Neuronal stem cell (in vitro differentiated cells): ENCODE results near the gene ARMC5.

Source experiments
- DNase-seq: peaks from one replicate; pipeline ENCODE4 v3.0.0-alpha.2; 2013; ENCODE audit warnings: low spot score
- H2AFZ ChIP-seq: one replicate; pipeline ENCODE4 v1.6.1; 2013; ENCODE audit warnings: mild to moderate bottlenecking, low read length, inconsistent platforms
- H2AK5ac ChIP-seq: 2 replicates; pipeline ENCODE4 v1.6.1; 2013; ENCODE audit warnings: low read depth, mild to moderate bottlenecking, inconsistent platforms, low read length, moderate library complexity, mixed read lengths
- H2BK120ac ChIP-seq: 2 replicates; pipeline ENCODE4 v1.6.1; 2013; ENCODE audit warnings: low read depth, mild to moderate bottlenecking, inconsistent platforms, low read length, moderate library complexity, mixed read lengths
- H2BK12ac ChIP-seq: one replicate; pipeline ENCODE4 v1.6.1; 2013; ENCODE audit warnings: low read length, inconsistent platforms
- H2BK15ac ChIP-seq: 2 replicates; pipeline ENCODE4 v1.6.1; 2013; ENCODE audit warnings: mild to moderate bottlenecking, low read length, inconsistent platforms, mixed read lengths
- H2BK5ac ChIP-seq: one replicate; pipeline ENCODE4 v1.6.1; 2013; ENCODE audit warnings: inconsistent platforms, mild to moderate bottlenecking, low read length, moderate library complexity
- H3K14ac ChIP-seq: one replicate; pipeline ENCODE4 v1.6.1; 2013; ENCODE audit warnings: low read length, inconsistent platforms
- H3K18ac ChIP-seq: 2 replicates; pipeline ENCODE4 v1.6.1; 2013; ENCODE audit warnings: low read length, inconsistent platforms
- H3K23ac ChIP-seq: 2 replicates; pipeline ENCODE4 v1.6.1; 2013; ENCODE audit warnings: low read depth, mild to moderate bottlenecking, mixed read lengths, low read length, inconsistent platforms; ENCODE audit not compliant: poor library complexity
- H3K27ac ChIP-seq: replicated peaks from 3 replicates; pipeline ENCODE4 v1.5.1; 2013; ENCODE audit warnings: low read length, inconsistent platforms
- H3K27me3 ChIP-seq, 3 experiments: 2 replicates each; pipeline ENCODE4 v1.6.1; 2013; ENCODE audit warnings: low read length in 3 of 3, mild to moderate bottlenecking in 2 of 3, inconsistent platforms in 1 of 3, low read depth in 1 of 3, mixed read lengths in 1 of 3, moderate library complexity in 1 of 3; ENCODE audit not compliant: control insufficient read depth in 3 of 3, insufficient read depth in 3 of 3
- H3K36me3 ChIP-seq, 2 donors: replicated peaks in 1 of 2; 2 replicates each; pipeline ENCODE4 v1.6.1; 2013; ENCODE audit warnings: low read length in 2 of 2; ENCODE audit not compliant: control insufficient read depth in 2 of 2, insufficient read depth in 2 of 2
- H3K4ac ChIP-seq: 2 replicates; pipeline ENCODE4 v1.6.1; 2013; ENCODE audit warnings: inconsistent platforms, mild to moderate bottlenecking, low read length, moderate library complexity
- H3K4me1 ChIP-seq, 2 donors: 1 replicate in 1 of 2; 2 replicates in 1 of 2; pipeline ENCODE4 v1.6.1; 2013; ENCODE audit warnings: low read length in 2 of 2, low read depth in 1 of 2; ENCODE audit not compliant: control insufficient read depth in 2 of 2, insufficient read depth in 1 of 2
- H3K4me2 ChIP-seq: one replicate; pipeline ENCODE4 v1.6.1; 2013; ENCODE audit warnings: mild to moderate bottlenecking, low read length, inconsistent platforms; ENCODE audit not compliant: insufficient read depth, poor library complexity, severe bottlenecking
- H3K4me3 ChIP-seq, 2 donors: 2 replicates each; pipeline ENCODE4 v1.5.1; 2013; ENCODE audit warnings: low read length in 2 of 2, mild to moderate bottlenecking in 2 of 2, inconsistent platforms in 1 of 2, moderate library complexity in 1 of 2
- H3K79me1 ChIP-seq: one replicate; pipeline ENCODE4 v1.6.1; 2013; ENCODE audit warnings: low read depth, mild to moderate bottlenecking, inconsistent platforms, low read length, moderate library complexity
- H3K9ac ChIP-seq: one replicate; pipeline ENCODE4 v1.6.1; 2013; ENCODE audit warnings: mild to moderate bottlenecking, low read depth, low read length, inconsistent platforms; ENCODE audit not compliant: poor library complexity
- H3K9me3 ChIP-seq, 2 donors: replicated peaks in 1 of 2; 2 replicates each; pipeline versions ENCODE3 to v1.6.1; 2013; ENCODE audit warnings: low read length in 2 of 2, mild to moderate bottlenecking in 2 of 2, inconsistent platforms in 1 of 2, low read depth in 1 of 2, mixed read lengths in 1 of 2, moderate library complexity in 1 of 2; ENCODE audit not compliant: control insufficient read depth in 2 of 2, insufficient read depth in 1 of 2
- H4K8ac ChIP-seq: one replicate; pipeline ENCODE4 v1.6.1; 2013; ENCODE audit warnings: low read depth, mild to moderate bottlenecking, inconsistent platforms, low read length, moderate library complexity
- H4K91ac ChIP-seq: one replicate; pipeline ENCODE4 v1.6.1; 2013; ENCODE audit warnings: low read length, low read depth, mild to moderate bottlenecking, inconsistent platforms; ENCODE audit not compliant: poor library complexity
- WGBS, 2 donors: extraction: QIAGEN DNeasy Blood & Tissue Kit; methylation state at CpG; one replicate each; pipeline ENCODE4 v1.1.7; 2013; ENCODE audit warnings: missing lambda C conversion rate in 2 of 2, mixed read lengths in 1 of 2; ENCODE audit not compliant: insufficient read length in 2 of 2, insufficient replicate concordance in 1 of 2; ENCODE audit errors: extremely low coverage in 2 of 2; 5-methylcytosine and 5-hydroxymethylcytosine counted together

The ARMC5 gene

DNA sequence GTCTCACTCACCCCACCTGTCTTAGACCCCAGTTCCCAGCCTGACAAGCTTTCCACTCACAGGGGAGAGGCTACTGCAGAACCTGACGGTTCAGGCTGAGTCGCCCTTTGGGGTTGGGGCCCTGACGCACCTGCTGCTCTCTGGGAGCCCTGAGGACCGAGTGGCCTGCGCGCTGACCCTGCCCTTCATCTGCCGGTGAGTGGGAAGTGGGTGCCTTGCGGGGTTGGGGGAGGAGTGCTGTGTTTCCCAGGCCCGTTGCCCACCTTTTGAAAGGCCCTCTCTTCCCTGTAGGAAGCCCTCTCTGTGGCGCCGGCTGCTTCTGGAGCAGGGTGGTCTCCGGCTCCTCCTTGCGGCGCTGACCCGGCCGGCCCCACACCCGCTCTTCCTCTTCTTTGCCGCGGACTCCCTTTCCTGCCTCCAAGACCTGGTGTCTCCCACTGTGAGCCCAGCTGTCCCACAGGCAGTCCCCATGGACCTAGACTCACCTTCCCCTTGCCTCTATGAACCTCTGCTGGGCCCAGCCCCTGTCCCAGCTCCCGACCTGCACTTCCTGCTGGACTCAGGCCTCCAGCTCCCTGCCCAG, 6.6 kb downstream of the ARMC5 start:
- no peak for DNase-seq
- WGBS, 2 donors: no CpG with 5 or more reads among the region's 20 CpGs

DNA sequence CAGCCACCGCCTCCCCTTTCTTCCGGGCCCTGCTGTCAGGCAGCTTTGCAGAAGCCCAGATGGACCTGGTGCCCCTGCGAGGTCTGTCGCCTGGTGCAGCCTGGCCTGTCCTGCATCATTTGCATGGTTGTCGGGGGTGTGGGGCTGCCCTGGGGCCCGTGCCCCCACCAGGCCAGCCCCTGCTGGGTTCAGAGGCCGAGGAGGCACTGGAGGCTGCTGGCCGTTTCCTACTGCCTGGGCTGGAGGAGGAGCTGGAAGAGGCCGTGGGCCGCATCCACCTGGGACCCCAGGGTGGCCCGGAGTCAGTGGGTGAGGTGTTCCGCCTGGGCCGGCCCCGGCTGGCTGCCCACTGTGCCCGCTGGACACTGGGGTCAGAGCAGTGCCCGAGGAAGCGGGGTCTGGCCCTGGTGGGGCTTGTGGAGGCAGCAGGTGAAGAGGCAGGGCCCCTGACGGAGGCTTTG, 7.1 kb downstream of the ARMC5 start:
- H2BK5ac ChIP-seq: no peak overlapping the region
- no CpG with 5 or more reads among the region's 18 CpGs for WGBS, 2 donors

More for the DNA sequence above, 6.6 kb downstream of the ARMC5 start:
- Histone ChIP-seq H3K4me2 (no peak overlapping the region), H3K36me3 (peaks cover 8 to 53% of the 10 kb centered on the region in 2 donors), H2BK15ac (no peak overlapping the region), H3K79me1 (peaks cover 4% of the 10 kb centered on the region), H3K18ac (no peak overlapping the region), H3K23ac (no peak overlapping the region), H2BK5ac (no peak overlapping the region), H3K9me3 (no peaks in the 10 kb centered on the region), H3K27me3 (no peaks in the 10 kb centered on the region), H2BK120ac (no peak overlapping the region), H3K9ac (no peak overlapping the region), H4K91ac (no peak overlapping the region), H3K4me1 (no peaks in the 10 kb centered on the region), H2BK12ac (no peak overlapping the region), H3K27ac (no peak overlapping the region), H3K4ac (no peak overlapping the region), H4K8ac (no peak overlapping the region), H2AFZ (no peak overlapping the region), H2AK5ac (no peak overlapping the region), H3K4me3 (no peak overlapping the region), H3K14ac (no peak overlapping the region)

DNA sequence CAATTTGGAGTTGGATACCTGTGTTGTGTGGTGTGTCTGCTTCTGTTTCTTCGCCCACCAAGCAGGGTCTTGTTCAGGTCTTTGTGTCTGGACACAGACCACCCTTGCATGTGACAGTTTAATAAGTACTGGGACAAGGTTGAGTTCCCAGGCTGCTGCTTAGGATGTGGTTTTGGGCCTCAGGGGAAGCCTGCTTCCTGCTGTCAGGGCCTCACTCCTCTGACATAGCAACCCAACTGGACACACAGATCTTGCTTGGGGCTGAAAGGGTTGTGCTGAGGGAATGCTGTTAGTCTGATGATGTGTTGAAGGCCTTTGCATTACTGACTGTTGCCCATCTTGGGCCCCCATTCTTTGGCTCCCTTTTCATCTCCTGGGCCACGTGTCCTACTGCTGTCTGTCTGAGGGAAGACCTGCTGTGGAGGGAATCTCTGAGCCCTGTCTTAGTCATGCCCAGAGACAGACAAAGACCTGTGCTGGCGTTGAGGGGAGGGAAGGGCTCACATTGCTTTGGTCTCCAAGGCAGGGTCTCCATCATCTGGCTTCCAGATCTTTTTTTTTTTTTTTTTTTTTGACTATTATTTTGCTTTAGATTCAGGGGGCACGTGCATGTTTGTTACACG, 8.0 kb downstream of the ARMC5 start:
- Histone ChIP-seq H3K4ac (no peak overlapping the region), H3K18ac (no peak overlapping the region), H2AFZ (no peak overlapping the region), H3K27ac (no peak overlapping the region), H4K91ac (no peak overlapping the region), H2BK15ac (no peak overlapping the region), H3K9me3 (no peaks in the 10 kb centered on the region), H2BK12ac (no peak overlapping the region), H3K36me3 (peaks cover 2 to 47% of the 10 kb centered on the region in 2 donors), H3K4me1 (peaks cover 0 to 5% of the 10 kb centered on the region in 2 donors), H3K23ac (no peak overlapping the region), H3K4me2 (no peak overlapping the region), H2BK5ac (no peak overlapping the region), H3K9ac (no peak overlapping the region), H4K8ac (no peak overlapping the region), H2BK120ac (no peak overlapping the region), H3K4me3 (no peak overlapping the region), H3K79me1 (peaks cover 3% of the 10 kb centered on the region), H2AK5ac (no peak overlapping the region), H3K27me3 (peaks cover 0 to 13% (median 6%) of the 10 kb centered on the region in 3 experiments), H3K14ac (no peak overlapping the region)
- no peak for DNase-seq
- no CpG with 5 or more reads among the region's 5 CpGs for WGBS, 2 donors

More for the DNA sequence above, 7.1 kb downstream of the ARMC5 start:
- peaks cover 8 to 53% of the 10 kb centered on the region in 2 donors for H3K36me3 ChIP-seq
- H3K79me1 ChIP-seq: peaks cover 4% of the 10 kb centered on the region
- no peak overlapping the region for H4K8ac ChIP-seq
- H3K4ac ChIP-seq: no peak overlapping the region
- H3K9me3 ChIP-seq: no peaks in the 10 kb centered on the region
- peak overlapping the region; percentile 28 for H2AK5ac ChIP-seq
- no peak overlapping the region for H3K27ac ChIP-seq
- H3K18ac ChIP-seq: no peak overlapping the region
- H2BK120ac ChIP-seq: no peak overlapping the region
- H3K9ac ChIP-seq: no peak overlapping the region
- no peak overlapping the region for H3K23ac ChIP-seq
- H2AFZ ChIP-seq: no peak overlapping the region
- peaks cover 0 to 5% (median 2%) of the 10 kb centered on the region in 3 experiments for H3K27me3 ChIP-seq
- no peak overlapping the region for H3K14ac ChIP-seq
- H3K4me2 ChIP-seq: no peak overlapping the region
- no peak overlapping the region for H2BK12ac ChIP-seq
- H4K91ac ChIP-seq: no peak overlapping the region
- peaks cover 0 to 2% of the 10 kb centered on the region in 2 donors for H3K4me1 ChIP-seq
- no peak overlapping the region for H2BK15ac ChIP-seq
- H3K4me3 ChIP-seq: no peak overlapping the region
- DNase-seq: no peak

DNA sequence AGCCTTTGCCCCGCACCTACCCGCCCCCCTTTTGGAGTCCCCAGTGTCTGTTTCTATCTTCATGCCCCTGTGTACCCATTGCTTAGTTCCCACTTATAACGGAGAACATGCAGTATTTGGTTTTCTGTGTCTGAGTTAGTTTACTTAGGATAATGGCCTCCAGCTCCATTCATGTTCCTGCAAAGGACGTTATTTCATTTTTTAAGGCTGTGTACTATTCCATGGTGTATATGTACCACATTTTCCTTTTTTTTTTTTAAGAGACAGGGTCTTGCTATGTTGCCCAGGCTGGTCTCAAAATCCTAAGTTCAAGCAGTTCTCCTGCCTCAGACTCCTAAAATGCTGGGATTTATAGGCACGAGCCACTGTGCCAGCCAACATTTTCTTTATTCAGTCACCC, 8.6 kb downstream of the ARMC5 start:
- WGBS, 2 donors: no CpG with 5 or more reads among the region's 5 CpGs
- no peak overlapping the region for H2BK15ac ChIP-seq
- H3K9ac ChIP-seq: no peak overlapping the region

More for the DNA sequence above, 8.6 kb downstream of the ARMC5 start:
- H3K4ac ChIP-seq: no peak overlapping the region
- no peak overlapping the region for H3K4me2 ChIP-seq
- no peak overlapping the region for H3K18ac ChIP-seq
- no peak overlapping the region for H2AK5ac ChIP-seq
- H3K79me1 ChIP-seq: peaks cover 3% of the 10 kb centered on the region
- no peak overlapping the region for H2BK5ac ChIP-seq
- no peak overlapping the region for H2BK12ac ChIP-seq
- H3K14ac ChIP-seq: no peak overlapping the region
- no peak overlapping the region for H3K23ac ChIP-seq
- H3K27me3 ChIP-seq: peaks cover 0 to 19% (median 12%) of the 10 kb centered on the region in 3 experiments
- DNase-seq: no peak
- peaks cover 2 to 5% of the 10 kb centered on the region in 2 donors for H3K4me1 ChIP-seq
- H2AFZ ChIP-seq: no peak overlapping the region
- no peak overlapping the region for H3K27ac ChIP-seq
- H3K4me3 ChIP-seq: no peak overlapping the region
- H3K9me3 ChIP-seq: peaks cover 0 to 5% of the 10 kb centered on the region in 2 donors
- H4K91ac ChIP-seq: no peak overlapping the region
- H2BK120ac ChIP-seq: no peak overlapping the region
- peaks cover 2 to 41% of the 10 kb centered on the region in 2 donors for H3K36me3 ChIP-seq
- H4K8ac ChIP-seq: no peak overlapping the region
